NCI-H1105 (cell line): Measurements from ENCODE around the gene CORO6.
A peak's percentile ranks its signal among the peaks of the same experiment; 100 is the strongest.

Experiments
- DNase-seq: peaks from one replicate; lab custom pipeline; 2025; lab: John Stamatoyannopoulos, UW

CORO6 gene

DNA sequence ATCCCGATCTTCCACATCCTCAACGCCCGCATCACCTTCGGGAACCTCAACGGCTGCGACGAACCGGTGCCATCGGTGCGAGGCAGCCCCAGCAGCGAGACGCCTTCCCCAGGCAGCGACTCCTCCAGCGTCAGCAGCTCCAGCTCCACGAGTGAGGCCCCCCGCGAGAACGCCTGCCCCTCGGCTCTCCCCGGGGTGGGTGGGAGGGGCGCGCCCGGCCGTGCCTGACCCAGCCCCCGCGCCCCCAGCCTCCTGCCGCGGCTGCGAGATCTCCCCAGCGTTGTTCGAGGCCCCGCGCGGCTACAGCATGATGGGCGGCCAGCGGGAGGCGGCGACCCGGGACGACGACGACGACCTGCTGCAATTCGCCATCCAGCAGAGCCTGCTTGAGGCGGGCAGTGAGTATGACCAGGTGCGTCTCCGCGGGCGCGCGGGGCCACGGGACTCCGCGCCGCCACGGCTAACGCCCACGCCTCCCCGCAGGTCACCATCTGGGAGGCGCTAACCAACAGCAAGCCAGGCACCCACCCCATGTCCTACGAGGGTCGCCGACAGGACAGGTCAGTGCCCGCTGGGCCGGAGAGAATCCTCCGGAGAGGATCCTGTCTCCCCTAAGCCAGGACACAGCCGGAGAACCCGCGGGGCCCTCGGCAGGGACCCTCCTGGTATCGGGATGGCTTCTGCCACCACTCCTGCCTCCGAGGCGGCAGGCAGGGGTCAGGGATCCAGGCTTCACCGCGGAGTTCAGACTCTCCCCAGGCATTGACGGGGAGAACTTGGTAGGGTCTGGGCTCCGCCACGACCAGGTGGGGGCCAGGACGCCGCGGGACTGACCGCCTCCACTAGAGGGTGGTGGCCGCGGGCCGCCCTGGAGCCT is 10.1 kb downstream of the CORO6 start:
- DNase-seq: no peak

DNA sequence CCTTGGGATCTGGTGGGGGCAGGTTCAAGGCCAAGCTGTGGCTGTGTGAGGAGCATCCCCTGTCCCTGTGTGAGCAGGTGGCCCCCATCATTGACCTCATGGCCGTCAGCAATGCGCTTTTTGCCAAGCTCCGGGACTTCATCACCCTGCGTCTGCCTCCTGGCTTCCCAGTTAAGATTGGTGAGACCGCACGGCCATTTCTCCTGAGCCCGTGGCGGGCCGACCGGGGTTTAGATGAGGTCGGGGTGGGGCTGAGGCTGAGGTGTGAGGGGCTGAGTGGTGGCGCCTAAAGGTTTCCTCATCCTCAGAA is 10.7 kb downstream of the CORO6 start:
- no peak for DNase-seq

DNA sequence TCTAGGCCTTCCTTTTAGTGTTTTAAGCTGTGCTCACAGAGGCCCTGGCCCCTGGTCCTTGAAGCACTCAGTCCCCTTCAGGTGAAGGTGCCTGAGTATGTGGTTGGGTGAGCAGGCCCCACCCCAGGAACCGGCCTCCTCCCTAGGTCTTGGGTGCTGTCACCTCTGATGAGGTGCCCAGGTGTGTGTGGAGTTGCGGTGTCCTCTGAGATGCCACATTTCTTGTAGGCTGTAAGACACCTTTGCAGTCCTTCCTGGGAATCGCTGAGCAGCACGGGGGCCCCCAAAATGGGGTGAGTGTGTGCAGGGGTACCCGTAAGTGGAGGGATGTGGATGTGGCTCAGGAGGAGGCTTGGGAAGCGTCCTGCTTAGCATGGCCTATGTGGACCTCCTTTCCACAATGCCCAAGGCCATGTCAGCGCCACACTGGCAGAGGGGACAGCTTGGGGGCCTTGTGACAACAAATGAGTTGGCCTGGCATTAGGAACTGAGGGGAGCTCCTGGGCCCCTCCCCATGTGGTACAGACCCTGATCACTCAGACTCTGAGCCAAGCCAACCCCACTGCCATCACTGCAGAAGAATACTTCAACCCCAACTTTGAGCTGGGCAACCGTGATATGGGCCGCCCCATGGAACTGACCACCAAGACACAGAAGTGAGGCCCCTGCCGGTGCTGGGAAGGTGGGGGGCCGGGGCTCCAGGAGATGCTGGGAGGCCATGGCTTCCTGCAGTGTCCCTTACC is 11.2 kb downstream of the CORO6 start:
- no peak for DNase-seq

DNA sequence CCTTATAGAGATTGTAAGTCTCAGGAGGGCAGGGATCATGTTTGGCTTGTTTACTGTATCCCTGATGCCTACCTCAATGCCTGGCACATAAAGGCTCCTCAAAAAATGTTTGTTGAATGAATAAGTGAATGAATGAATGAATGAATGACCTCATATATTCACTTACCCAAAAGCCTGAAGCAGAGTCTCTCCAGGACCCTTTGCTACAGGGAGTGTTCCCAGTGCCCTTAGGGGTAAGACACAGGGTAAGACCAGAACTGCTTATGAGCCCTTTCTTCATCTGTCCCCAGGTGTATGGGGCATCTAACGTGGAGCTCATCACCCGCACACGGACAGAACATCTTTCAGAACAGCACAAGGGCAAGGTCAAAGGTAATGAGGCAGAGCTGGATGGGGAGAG is 12.3 kb downstream of the CORO6 start:
- DNase-seq: no peak

DNA sequence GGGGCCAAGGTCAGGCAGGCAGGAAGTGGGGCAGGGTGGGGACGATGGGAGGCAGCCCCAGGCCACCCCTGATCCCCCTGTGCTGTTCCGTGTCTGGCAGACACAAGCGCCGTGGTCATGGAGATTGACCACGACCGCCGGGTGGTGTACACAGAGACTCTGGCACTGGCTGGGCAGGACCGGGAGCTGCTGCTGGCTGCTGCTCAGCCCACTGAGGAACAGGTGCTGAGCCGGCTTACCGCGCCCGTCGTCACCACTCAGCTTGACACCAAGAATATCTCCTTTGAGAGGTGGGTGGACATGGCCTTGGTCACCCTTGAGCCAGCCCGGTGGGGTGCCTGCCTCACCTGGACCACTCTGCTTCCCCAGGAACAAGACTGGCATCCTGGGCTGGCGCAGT is 13.7 kb downstream of the CORO6 start:
- no peak for DNase-seq

DNA sequence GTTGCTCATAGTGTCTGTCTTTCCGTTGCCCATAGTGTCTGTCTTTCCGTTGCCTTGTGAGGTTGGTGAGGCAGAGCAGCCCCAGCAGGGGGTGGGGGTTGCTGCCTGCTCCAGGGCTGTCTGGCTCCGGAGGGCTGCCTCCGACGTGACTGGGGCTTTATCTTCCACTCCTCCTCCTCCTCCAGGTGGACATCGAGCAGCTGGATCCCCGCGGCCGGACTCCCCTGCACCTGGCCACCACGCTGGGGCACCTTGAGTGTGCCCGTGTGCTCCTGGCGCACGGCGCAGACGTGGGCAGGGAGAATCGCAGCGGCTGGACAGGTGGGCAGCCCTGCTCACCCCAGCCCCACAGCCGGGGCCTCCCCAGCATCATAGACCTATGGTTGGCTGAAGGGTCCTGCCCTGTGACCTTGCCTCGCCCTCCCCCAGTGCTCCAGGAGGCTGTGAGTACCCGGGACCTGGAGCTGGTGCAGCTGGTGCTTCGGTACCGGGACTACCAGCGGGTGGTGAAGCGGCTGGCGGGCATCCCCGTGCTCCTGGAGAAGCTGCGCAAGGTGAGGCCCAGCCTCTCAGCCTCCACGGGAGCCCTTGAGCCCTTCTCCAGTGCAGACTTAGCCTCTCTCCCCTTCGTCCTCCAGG is 15.0 kb downstream of the CORO6 start:
- no peak for DNase-seq

DNA sequence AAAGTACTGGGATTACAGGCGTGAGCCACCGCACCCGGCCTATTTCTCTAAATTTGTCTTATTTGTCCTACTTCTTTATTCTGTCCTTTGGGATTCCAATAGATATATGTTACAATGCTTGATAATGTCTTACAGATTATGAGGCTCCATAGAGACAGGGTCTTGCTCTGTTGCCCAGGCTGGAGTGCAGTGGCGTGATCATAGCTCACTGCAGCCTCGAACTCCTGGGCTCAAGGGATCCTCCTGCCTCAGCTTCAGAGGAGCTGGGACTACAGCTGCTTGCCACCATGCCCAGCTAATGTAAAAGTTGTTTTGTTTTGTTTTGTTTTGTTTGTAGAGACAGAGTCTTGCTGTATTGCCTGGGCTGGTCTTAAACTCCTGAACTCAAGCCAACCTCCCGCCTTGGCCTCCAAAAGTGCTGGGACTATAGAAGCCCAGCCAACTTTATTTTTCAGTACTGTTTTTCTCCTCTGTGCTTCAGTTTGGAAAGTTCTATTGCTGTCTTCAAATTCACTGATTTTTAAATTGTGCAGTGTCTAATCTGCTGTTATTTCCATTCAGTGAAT is 19.5 kb downstream of the CORO6 start:
- DNase-seq: no peak

DNA sequence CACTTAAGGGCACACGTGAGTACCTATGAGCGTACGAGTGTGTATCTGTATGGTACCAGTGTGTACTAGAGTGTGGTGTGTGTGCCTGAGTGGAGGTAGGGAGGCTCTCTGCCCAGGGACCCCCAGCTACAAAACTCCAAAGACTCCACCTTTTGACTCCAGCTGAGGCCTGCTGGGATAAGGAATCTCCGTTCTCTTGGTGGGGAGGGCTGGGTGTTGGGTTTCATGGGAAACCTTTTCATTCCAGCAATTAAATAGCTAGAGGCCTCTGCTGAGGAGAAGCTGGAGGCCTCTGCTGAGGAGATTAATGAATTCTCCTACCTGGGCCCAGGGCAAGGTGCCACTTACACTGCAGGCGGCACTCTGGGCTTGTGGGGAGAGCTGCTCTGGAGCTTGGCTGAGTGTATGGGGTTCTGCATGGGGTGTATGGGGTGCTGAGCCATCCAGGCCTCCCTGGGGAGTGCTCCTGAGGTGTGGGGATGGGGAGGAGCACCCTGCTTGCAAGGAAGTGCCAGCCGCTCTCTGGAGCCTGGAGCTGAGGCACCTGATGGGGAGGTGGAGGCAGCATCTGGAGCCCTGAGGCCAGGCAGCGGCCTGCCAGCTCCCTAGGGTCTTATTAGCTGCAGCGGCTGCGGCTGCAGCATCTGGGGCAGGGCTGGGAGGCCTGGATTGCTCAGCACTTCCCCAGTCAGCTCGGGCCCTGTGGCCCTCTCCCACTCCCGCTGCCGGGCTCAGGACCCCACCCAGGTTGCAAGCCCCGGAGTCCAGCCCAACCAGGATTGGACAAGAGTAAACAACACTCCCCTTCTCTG is 25.1 kb downstream of the CORO6 start:
- no peak for DNase-seq

DNA sequence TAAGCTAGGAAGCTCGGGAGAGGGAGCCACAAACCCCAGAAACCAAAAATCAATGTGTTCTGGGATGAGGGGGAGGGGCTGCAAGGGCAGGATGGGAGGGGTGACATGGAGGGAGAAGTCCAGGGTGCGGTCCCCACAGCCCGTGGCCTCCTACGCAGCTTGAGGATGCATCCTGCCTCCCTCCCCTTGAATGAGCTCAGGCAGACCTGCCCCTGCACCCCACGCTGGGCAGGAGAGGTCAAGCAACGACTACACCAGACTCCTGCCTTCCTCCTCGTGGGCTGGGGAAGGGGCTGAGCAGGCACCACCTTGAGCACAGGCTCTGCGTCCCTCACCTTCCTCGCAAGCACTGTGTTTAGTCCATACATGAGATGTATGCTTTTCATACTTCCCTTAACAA is 25.9 kb downstream of the CORO6 start:
- no peak for DNase-seq

DNA sequence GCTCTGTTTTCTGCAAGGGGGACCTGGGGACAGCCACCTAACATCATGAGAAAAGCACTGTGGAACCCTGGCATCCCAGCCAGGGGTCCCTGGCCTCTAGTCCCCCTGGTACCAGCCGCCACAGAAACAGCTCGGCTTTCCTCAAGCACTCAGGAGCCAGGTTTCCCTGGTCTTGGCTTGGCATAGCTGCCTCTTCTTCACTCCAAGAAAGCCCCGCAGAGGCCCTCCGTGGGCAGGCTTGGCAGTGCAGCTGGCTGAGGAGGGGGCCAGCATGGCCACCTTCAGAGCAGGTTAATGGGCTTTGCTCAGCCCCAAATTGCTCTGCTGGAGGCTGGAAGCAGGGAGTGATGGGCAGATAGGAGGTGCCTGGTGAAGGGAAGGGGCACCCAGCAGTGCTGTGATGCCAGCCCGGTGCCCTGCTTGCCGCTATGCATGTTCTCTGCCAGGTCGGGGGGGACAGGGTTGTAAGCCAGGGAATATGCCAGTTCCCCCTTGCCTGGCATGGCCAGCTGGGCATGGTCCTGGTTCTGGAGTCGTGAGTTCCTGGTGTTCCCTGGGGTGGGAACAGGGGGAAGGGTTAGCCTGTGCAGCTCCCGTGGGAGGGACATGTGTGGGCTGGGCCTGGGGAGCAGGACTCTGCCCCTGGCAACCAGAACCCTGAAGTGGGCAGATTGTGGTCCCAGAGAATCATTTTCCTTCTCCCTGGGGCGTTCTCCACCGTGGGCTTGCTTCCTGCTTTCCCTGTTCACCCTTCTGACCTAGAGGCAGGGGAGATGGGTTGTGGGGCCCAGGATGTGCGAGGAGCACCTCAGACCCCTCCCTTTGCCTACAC is 26.6 kb downstream of the CORO6 start:
- no peak for DNase-seq

DNA sequence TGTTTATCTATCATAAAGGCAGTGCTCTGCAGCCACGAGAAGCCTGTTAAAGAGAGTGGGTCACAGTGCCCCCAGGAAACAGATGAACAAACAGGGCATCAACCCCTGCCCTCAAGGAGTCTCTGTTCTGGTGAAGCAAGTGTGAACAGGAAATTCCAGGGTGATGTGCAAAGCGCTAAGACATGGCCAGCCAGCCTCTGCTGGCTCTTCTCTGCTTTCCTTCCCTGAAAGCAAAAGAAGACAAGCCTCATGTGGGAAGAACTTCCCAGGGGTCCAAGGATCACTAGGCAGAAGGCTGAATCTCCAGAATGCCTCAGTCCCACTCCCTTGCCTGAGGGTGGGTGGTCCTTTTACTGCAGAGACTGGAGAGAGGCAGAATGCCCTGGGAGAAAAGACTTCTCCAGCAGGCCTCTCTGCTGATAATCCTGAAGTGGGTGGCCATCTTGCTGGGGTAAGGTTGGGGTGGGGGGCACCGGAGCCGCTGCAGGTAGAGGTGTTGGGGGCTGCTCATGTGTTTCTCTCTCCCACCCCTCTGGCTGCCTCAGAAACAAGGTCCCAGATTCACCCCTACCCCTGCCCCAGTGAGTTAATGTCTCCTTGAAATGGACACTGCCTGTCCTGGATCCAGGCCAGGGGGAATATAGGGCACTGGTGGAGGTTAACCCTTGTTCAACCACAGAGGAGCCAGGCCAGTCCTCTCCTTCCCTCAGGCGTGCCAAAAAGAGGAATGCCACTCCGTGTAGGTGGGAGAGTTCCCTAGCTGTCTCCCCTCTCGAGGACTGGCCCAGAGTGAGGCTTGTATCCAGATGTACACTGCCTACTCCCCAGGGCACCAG is 27.4 kb downstream of the CORO6 start:
- no peak for DNase-seq

DNA sequence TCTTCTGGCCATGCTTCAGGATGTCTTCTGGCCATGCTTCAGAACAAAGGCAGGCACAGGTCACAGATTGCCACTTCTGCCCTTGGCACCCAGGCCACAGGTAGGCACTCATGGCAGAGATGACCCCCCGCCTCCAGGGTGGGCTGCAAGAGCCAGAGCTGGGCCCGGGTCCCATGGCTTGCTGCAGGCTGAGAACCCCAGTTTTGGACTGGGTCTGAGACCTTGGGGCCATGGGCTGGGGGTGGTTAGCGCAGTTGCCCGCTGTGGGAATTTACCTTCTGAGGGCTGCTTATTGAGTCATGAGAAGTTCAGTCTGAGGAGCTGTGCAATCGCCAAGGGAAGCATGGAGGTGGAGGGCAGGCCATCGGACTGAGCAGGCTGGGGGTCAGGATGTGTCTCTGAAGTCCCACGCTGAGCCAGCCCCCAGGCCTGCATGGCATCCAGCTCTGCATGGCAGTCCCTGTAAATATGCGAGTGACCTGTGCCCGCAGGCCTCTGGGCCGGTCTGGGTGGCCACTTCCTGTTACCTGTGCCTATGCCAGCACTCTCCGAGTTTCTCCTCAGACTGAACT is 28.1 kb downstream of the CORO6 start:
- DNase-seq: no peak

DNA sequence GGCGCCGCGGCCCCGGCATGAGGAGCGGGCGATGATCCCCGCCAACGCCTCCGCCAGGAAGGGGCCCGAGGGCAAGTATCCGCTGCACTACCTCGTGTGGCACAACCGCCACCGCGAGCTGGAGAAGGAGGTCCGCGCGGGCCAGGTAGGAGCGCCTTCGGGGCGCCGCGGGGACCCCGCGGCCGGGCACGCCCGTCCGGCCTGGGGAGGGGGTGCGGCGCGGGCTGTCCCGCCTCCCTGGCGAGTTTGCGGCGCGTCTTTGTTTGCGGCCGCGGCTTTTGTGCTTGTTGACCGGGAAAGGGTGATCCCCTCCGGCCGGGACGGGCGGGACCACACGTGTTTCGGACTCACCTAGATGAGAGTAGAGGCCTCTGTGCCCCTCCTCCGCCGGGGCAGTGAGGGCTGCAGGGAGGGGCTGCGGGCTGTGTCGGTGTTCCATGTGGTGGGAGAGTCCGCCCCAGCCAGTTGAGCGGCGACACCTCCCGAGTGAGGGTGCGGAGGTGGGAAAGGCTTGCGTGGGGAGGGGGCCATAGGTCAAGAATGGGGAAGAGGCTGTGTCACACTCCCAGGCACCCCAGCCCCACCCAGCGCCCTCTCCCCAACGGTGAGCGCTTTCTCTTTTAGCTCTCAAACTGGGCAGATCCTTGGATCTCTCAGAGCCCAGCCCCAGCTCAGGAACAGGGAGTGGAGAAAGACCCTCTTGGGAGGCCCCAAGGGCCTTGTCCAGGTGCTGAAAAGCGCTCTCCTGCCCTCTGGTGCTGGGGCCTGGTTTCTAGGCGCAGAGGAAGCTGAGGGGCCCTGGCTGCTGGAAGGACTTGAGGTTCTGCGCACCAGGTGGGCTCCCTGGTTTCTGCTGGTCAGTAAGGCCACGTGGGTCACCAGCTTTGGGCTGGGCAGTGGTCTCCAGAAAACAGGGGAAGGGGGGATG is 28.9 kb downstream of the CORO6 start:
- DNase-seq: no peak

DNA sequence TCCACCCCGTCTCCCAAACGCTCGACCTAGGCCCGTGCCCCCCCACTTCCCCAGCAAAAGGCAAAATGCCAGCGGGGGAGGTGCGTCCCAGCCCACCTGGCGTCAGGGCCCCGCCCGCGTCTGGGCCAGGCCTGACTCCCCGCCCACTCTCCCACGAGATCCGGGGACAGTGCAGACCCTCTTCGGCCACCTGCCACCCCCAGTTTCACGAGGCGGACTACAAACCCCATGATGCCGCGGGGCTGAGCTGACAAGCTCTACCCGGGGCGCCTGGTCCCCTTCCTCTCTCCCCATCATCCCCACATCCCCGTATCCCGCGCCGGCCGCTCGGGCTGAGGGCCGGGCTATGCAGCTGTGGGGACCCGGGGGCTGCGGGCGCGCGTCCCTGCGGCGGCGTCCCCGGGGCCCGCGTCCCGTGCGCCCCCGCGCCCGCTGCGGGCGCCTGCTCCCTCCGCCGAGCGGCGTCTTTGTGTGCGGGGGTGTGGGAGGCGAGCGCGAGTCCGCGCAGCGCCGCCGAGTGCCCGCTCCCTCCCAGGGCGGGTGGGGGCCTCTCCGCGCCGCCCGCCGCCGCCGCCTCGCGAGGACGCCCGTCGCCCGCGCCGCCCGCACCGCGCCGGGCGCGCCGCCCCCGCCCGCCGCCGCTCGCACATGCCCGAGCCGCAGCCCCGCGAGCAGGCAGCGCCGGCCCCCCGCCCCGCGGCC is 29.7 kb downstream of the CORO6 start, which contains the start of gene ANKRD13B:
Gene ANKRD13B (plus strand): TSS at position 283 of the 702 bp plus-strand sequence. CDS start 490 bp downstream, outside the sequence.
- peak; percentile 77 for DNase-seq

DNA sequence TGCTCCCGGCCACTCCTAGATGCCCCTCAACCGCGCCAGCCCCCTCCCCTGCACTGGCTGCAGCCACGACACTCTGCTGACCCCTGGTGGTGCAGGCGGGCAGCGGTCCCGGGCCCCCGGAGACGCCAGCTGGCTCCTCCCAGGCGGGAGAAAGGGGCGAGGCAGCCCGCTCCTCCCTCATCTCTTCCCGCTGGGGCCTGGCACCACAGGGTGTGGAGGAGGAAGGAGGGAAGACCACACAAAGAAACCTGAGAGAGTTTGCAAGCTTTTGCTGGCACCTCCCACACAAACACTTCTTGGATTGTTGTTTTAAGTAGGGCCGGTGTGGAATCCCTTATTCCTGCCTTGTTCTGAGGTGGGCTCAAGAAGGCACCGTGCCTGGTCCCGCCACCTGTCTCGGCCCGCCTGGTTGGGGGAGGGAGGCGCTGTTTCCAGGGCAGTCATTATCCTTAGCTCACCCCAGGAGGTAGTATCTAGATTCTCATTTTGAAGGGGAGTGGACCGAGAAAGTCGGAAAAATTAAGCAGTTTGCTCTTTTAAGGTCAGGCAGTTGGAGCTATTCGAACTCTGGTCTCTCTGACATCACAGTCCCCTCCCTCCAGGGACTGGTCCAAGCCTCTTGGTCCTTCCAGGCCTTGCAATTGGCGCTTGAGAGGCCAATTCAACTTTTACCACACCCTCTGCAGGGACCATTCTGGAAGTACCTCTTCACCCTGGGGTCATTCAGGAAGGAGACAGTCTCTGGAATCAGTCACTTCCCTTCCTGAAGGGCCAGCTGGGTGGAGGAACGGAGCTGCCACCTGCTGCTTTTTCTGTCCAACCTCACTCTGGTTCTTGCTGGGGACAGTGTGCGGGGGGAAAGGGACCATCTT is 30.7 kb downstream of the CORO6 start:
- DNase-seq: peak; percentile 82

DNA sequence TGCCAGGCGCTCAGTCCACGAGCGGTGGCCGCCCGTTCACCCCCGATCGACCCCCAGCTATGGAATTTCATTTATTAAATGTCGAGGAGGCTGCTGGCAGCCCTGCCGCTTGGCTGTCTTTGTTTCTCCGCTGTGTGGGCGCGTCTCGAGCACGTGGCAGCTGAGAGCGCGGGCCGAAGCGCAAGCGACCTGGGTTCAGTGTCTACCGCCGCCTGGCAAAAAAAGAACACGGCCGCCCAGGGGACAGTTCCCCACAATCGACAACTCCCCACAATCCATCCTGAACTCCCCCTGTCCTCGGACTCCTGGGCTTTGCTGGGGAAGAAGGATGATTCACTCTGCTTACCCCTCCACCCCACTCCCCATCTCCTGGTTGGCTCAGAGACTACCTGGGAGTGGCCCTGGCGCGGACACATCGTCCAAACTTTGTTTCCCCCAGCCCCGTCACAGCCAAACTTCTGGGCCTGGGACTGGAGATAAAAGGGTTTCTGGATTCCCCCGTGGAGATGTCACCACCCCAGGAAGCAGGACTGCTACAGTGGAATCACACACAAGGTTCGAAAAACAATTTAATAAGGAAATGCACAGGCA is 31.5 kb downstream of the CORO6 start:
- DNase-seq: peak; percentile 53
